HepG2 (cell line): ENCODE data around the gene STAC. TPM values are rescaled to one million over a fixed set of nuclear protein-coding genes. Genes with fewer than 3 reads are reported as not detected.

Source experiments
- ATAC-seq: fragments of 200-7000 bp; cut with Tn5 transposase; 3 replicates; pipeline ENCODE4 v1.9.1; 2020; ENCODE audit warnings: mild to moderate bottlenecking, moderate library complexity
- BruUV-seq: library from RNA; stranded (reverse); fragments of 400-500 nt; replicated peaks from 2 replicates; lab custom pipeline; 2021; lab: Mats Ljungman, UMichigan
- CTCF ChIA-PET: fragments of 300-600 bp; formaldehyde crosslinking; extraction: SDS; loops from one replicate; lab custom pipeline; 2021; ENCODE audit warnings: low total read pairs, inconsistent platforms, low intra/inter-chr PET ratio; lab: Yijun Ruan, JAX
- POLR2A ChIA-PET: fragments of 350-600 bp; sonication (Branson Sonifier 250); formaldehyde crosslinking; loops from one replicate; lab custom pipeline; 2020; ENCODE audit warnings: antibody characterized with exemption, inconsistent platforms; lab: Yijun Ruan, JAX
- DNase-seq: peaks from one replicate; pipeline ENCODE4 v3.0.0-alpha.2; 2015; ENCODE audit warnings: low spot score
- FAIRE-seq: peaks from 3 replicates; lab custom pipeline; 2011; peaks lifted over from hg19 to GRCh38; lab: Jason Lieb, UNC
- H2AFZ ChIP-seq: one replicate; pipeline ENCODE4 v1.6.1; 2011; ENCODE audit warnings: low read length, inconsistent platforms
- H3K27ac ChIP-seq: fragments of 300-600 bp; 3 replicates; pipeline ENCODE4 v1.8.0; 2011; ENCODE audit warnings: mixed run types, mild to moderate bottlenecking, mixed read lengths, low read length, inconsistent platforms; ENCODE audit not compliant: insufficient read depth; ENCODE audit errors: extremely low read length
- H3K27me3 ChIP-seq, 2 experiments: fragments of 200-600 bp in 1 of 2; 2 replicates in 1 of 2; 3 replicates in 1 of 2; pipeline versions ENCODE4 v1.6.0 to v1.8.0; 2011; ENCODE audit warnings: low read length in 2 of 2, mild to moderate bottlenecking in 2 of 2, moderate library complexity in 2 of 2, inconsistent platforms in 1 of 2; ENCODE audit not compliant: insufficient read depth in 2 of 2, control insufficient read depth in 1 of 2
- H3K36me3 ChIP-seq, 2 experiments: fragments of 200-600 bp in 1 of 2; replicated peaks in 1 of 2; 2 replicates in 1 of 2; 3 replicates in 1 of 2; pipeline versions ENCODE4 v1.5.1 to v1.8.0; 2011; ENCODE audit warnings: low read length in 2 of 2, inconsistent platforms in 1 of 2; ENCODE audit not compliant: insufficient read depth in 2 of 2, control insufficient read depth in 1 of 2
- H3K4me1 ChIP-seq: 2 replicates; pipeline ENCODE4 v1.5.1; 2012; ENCODE audit warnings: low read length, inconsistent platforms; ENCODE audit not compliant: insufficient read depth
- H3K4me2 ChIP-seq: 2 replicates; pipeline ENCODE4 v1.6.0; 2011; ENCODE audit warnings: low read depth, low read length, inconsistent platforms
- H3K4me3 ChIP-seq, 3 experiments: fragments of 200-600 bp in 1 of 3; sonication (generic), shearing (Covaris generic) in 1 of 3; replicated peaks in 1 of 3; 2 replicates each; pipeline ENCODE4 v1.5.1; 2011 to 2016; ENCODE audit warnings: low read length in 3 of 3, inconsistent platforms in 2 of 3, low read depth in 2 of 3, mild to moderate bottlenecking in 2 of 3, control low read depth in 1 of 3, mixed read lengths in 1 of 3; ENCODE audit not compliant: insufficient read depth in 1 of 3
- H3K79me2 ChIP-seq: one replicate; pipeline ENCODE4 v1.6.1; 2011; ENCODE audit warnings: low read length, inconsistent platforms; ENCODE audit not compliant: insufficient read depth
- H3K9ac ChIP-seq: 2 replicates; pipeline ENCODE4 v1.6.0; 2011; ENCODE audit warnings: mild to moderate bottlenecking, low read depth, low read length, inconsistent platforms; ENCODE audit not compliant: insufficient read depth
- H3K9me3 ChIP-seq: 2 replicates; pipeline ENCODE4 v1.5.1; 2012; ENCODE audit warnings: mild to moderate bottlenecking, low read length
- H4K20me1 ChIP-seq: 2 replicates; pipeline ENCODE4 v1.6.0; 2011; ENCODE audit warnings: inconsistent platforms, mild to moderate bottlenecking, low read length, moderate library complexity; ENCODE audit not compliant: insufficient read depth
- KAT7 ChIP-seq: IDR thresholded peaks from 2 replicates; pipeline ENCODE4 v1.6.1; 2018; ENCODE audit warnings: borderline replicate concordance, missing compliant biosample characterization
- NFE2L2 ChIP-seq: fragments of 150-350 bp; IDR thresholded peaks from 2 replicates; pipeline ENCODE4 v1.6.1; 2014; ENCODE audit warnings: low read length
- PHF21A ChIP-seq: sonication (generic); formaldehyde crosslinking; IDR thresholded peaks from 2 replicates; pipeline ENCODE4 v1.5.0; 2020; ENCODE audit warnings: mild to moderate bottlenecking, missing genetic modification reagents
- SMYD3 ChIP-seq: sonication (generic); formaldehyde crosslinking; IDR thresholded peaks from 2 replicates; pipeline ENCODE4 v1.8.1; 2023; ENCODE audit warnings: mild to moderate bottlenecking, missing genetic modification reagents
- ZSCAN12 ChIP-seq: sonication (generic); formaldehyde crosslinking; IDR thresholded peaks from 2 replicates; pipeline ENCODE4 v1.9.0; 2021; ENCODE audit warnings: mild to moderate bottlenecking, missing genetic modification reagents
- WGBS: methylation state at CpG from one replicate; pipeline ENCODE4 v1.1.6; 2017; ENCODE audit warnings: low lambda C conversion rate; 5-methylcytosine and 5-hydroxymethylcytosine counted together
- in situ Hi-C: cut with HindIII; loops from 2 replicates; pipeline ENCODE4 v1.10.0; 2017; ENCODE audit warnings: low pct_unique_long_range_greater_than_20kb; ENCODE audit not compliant: extremely low pct_ligation_motif_present
- intact Hi-C: fragments of 100-400 bp; cut with micrococcal nuclease; formaldehyde crosslinking; loops from one replicate; pipeline ENCODE4 v1.10.0; 2022; ENCODE audit not compliant: unreplicated experiment
- polyA plus RNA-seq, 8 experiments: library from polyadenylated mRNA; depleted of rRNA in 3 of 8; stranded (reverse) in 7 of 8; unstranded in 1 of 8; fragments of >200 nt; fragmentation: Illumina TruSeq in 4 of 8; extraction: Trizol in 4 of 8; gene quantifications; 2 replicates each; pipeline versions ENCODE4 v1.2.1 to v1.2.3, GENCODE V29; 2011 to 2016; ENCODE audit warnings: low read depth in 4 of 8, missing spikeins in 1 of 8, mixed read lengths in 1 of 8; ENCODE audit not compliant: insufficient read depth in 1 of 8
- total RNA-seq, 5 experiments: library from RNA; depleted of rRNA; stranded (reverse); fragments of >200 nt; fragmentation: Illumina TruSeq; extraction: Trizol; gene quantifications; 2 replicates each; pipeline ENCODE4 v1.2.3, GENCODE V29; 2016; ENCODE audit warnings: low read depth in 1 of 5
- TF ChIP-seq, protein P1 (sequence below): sonication (generic); formaldehyde crosslinking; IDR thresholded peaks from 2 replicates; pipeline ENCODE4 v1.8.1; 2023; ENCODE audit warnings: mild to moderate bottlenecking, missing genetic modification reagents, borderline replicate concordance

The STAC gene
- total and polyA plus RNA-seq, 2 of the 13 experiments (the other 11 are each of a cell fraction or from before 2014, with no cell fraction given) = not detected

DNA sequence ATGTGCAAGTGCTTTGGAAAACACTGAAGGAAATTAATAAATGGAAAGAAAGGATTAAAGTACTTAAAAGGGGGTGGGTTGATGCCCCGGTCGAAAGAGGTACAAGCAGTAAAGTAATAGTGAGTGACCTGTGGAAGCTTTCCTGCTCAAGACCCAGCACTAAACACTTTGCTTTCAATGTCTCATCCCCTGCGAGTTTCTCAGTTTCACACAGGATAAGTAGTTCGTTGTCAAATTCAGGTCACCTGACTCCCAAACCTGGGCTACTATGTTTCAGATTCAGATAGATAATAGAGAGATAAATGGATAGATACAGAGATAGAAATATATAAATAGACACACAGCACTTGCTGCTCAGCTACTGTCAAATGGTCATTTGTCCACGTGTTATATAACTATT, 19.6 kb downstream of the STAC start:
- Histone ChIP-seq H3K79me2 (no peaks in the 10 kb centered on the region), H3K4me2 (no peak overlapping the region), H3K9ac (no peak overlapping the region), H3K4me3 (no peak overlapping the region), H3K9me3 (no peaks in the 10 kb centered on the region), H3K27ac (no peak overlapping the region), H3K36me3 (no peaks in the 10 kb centered on the region), H4K20me1 (no peaks in the 10 kb centered on the region), H2AFZ (no peak overlapping the region), H3K27me3 (no peaks in the 10 kb centered on the region), H3K4me1 (no peaks in the 10 kb centered on the region)
- no TSS peak for BruUV-seq
- ATAC-seq (no peak), FAIRE-seq (no peak), DNase-seq (no peak)
- TF ChIP-seq, protein P1, sequence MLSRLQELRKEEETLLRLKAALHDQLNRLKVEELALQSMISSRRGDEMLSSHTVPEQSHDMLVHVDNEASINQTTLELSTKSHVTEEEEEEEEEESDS (CRISPR knock-in tag) = no peak
- no peak for TF ChIP-seq PHF21A (CRISPR knock-in tag)
- TF ChIP-seq ZSCAN12 (CRISPR knock-in tag) = no peak
- intact Hi-C loops = no loop called here
- 5% methylated on average over 5 of the region's 5 CpGs for WGBS
- ChIA-PET POLR2A (no interaction called here), CTCF (no interaction called here)
- in situ Hi-C loops = no loop called here

DNA sequence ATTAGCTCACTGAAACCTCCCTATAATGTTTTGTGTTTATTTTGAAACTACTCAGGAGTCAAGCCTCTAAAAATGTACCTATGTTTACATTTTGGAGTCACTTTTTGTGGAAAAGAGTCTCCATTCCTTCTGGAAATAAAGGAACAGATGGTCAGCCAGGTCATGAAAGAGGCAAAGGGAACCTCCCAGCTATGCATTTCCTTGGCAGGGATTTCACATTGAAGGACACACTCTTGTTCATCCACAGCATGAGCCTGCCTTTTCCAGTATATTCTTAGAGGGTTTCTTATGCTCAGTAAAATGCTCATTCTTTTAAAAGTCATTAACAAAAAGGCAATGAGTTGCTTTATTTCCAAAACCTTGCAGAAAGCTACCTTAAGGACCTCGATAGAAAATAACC, 20.8 kb downstream of the STAC start:
- in situ Hi-C loops = no loop called here
- CTCF ChIA-PET = no interaction called here

More for the DNA sequence above, 20.8 kb downstream of the STAC start:
- Histone ChIP-seq H4K20me1 (no peaks in the 10 kb centered on the region), H3K36me3 (no peaks in the 10 kb centered on the region), H3K4me2 (no peak overlapping the region), H3K4me1 (no peaks in the 10 kb centered on the region), H3K79me2 (no peaks in the 10 kb centered on the region), H3K4me3 (no peak overlapping the region), H2AFZ (no peak overlapping the region), H3K9ac (no peak overlapping the region), H3K27me3 (no peaks in the 10 kb centered on the region), H3K27ac (no peak overlapping the region), H3K9me3 (no peaks in the 10 kb centered on the region)
- no peak for FAIRE-seq
- ATAC-seq = no peak
- BruUV-seq = no TSS peak
- DNase-seq = no peak
- intact Hi-C loops = no loop called here
- POLR2A ChIA-PET = no interaction called here
- WGBS = 0% methylated on average over 1 of the region's 1 CpG
- TF ChIP-seq SMYD3 (CRISPR knock-in tag) (no peak), KAT7 (CRISPR knock-in tag) (no peak), NFE2L2 (no peak)
